CD8-positive, alpha-beta memory T cell (primary cell): Measurements from ENCODE around the gene PSAP. TPM values are rescaled to one million over a fixed set of nuclear protein-coding genes. Genes with fewer than 3 reads are reported as not detected.

Source experiments
- CTCF ChIA-PET: fragments of 350-600 bp; sonication (Branson Sonifier 250); formaldehyde crosslinking; loops from one replicate; lab custom pipeline; 2021; ENCODE audit warnings: antibody characterized with exemption; lab: Charles Lee
- POLR2A ChIA-PET: fragments of 350-600 bp; sonication (Branson Sonifier 250); formaldehyde crosslinking; loops from one replicate; lab custom pipeline; 2021; ENCODE audit warnings: antibody characterized with exemption; lab: Charles Lee
- DNase-seq, 5 donors: peaks; one replicate each; pipeline versions ENCODE4 v3.0.0 to v3.0.0-alpha.2; 2020 to 2022; ENCODE audit warnings: mixed read lengths in 1 of 5
- H3K27ac ChIP-seq: one replicate; pipeline ENCODE4 v1.7.0; 2013; ENCODE audit warnings: low read depth, mild to moderate bottlenecking, low read length, moderate library complexity
- H3K27me3 ChIP-seq: 2 replicates; pipeline ENCODE4 v1.7.0; 2013; ENCODE audit warnings: low read length, mild to moderate bottlenecking; ENCODE audit not compliant: insufficient read depth, poor library complexity, severe bottlenecking
- H3K36me3 ChIP-seq: 2 replicates; pipeline ENCODE4 v1.7.0; 2013; ENCODE audit warnings: mild to moderate bottlenecking, low read length, moderate library complexity; ENCODE audit not compliant: insufficient read depth
- H3K4me1 ChIP-seq: 2 replicates; pipeline ENCODE4 v1.7.0; 2013; ENCODE audit warnings: mild to moderate bottlenecking, low read length, moderate library complexity; ENCODE audit not compliant: insufficient read depth
- H3K4me3 ChIP-seq: 2 replicates; pipeline ENCODE4 v1.7.0; 2013; ENCODE audit warnings: mild to moderate bottlenecking, low read length
- H3K9me3 ChIP-seq: 2 replicates; pipeline ENCODE4 v1.7.0; 2013; ENCODE audit warnings: mild to moderate bottlenecking, low read length
- H3K27ac Mint-ChIP-seq, 8 donors: one replicate each; pipeline ENCODE4 v1.8.0; 2020 to 2021; ENCODE audit warnings: mixed read lengths in 8 of 8, mild to moderate bottlenecking in 6 of 8, inconsistent platforms in 3 of 8, moderate library complexity in 3 of 8
- H3K27me3 Mint-ChIP-seq, 2 donors: one replicate each; pipeline ENCODE4 v1.8.0; 2020 to 2021; ENCODE audit warnings: mixed read lengths in 2 of 2, mild to moderate bottlenecking in 1 of 2, moderate library complexity in 1 of 2
- H3K36me3 Mint-ChIP-seq, 3 donors: one replicate each; pipeline ENCODE4 v1.8.0; 2020 to 2021; ENCODE audit warnings: mixed read lengths in 3 of 3, inconsistent platforms in 1 of 3, mild to moderate bottlenecking in 1 of 3
- H3K4me1 Mint-ChIP-seq, 3 donors: one replicate each; pipeline ENCODE4 v1.8.0; 2020 to 2021; ENCODE audit warnings: mixed read lengths in 3 of 3, inconsistent platforms in 1 of 3, mild to moderate bottlenecking in 1 of 3
- H3K4me3 Mint-ChIP-seq, 7 donors: one replicate each; pipeline ENCODE4 v1.8.0; 2020 to 2021; ENCODE audit warnings: mixed read lengths in 7 of 7, mild to moderate bottlenecking in 6 of 7, moderate library complexity in 4 of 7, inconsistent platforms in 2 of 7
- H3K9me3 Mint-ChIP-seq, 5 donors: one replicate each; pipeline ENCODE4 v1.8.0; 2020 to 2022; ENCODE audit warnings: mixed read lengths in 5 of 5, mild to moderate bottlenecking in 3 of 5, moderate library complexity in 2 of 5, inconsistent platforms in 1 of 5
- polyA plus RNA-seq: library from polyadenylated mRNA; unstranded; fragments of 300-500 nt; fragmentation: Illumina TruSeq; gene quantifications from one replicate; pipeline ENCODE4 v1.2.3, GENCODE V29; 2021
- total RNA-seq, 2 experiments: library from RNA; stranded (reverse); gene quantifications; one replicate each; pipeline ENCODE4 v1.2.3, GENCODE V29; 2021

PSAP gene
- total and polyA plus RNA-seq, 3 experiments from 2014 or later: 115 to 432 (median 119) TPM

DNA sequence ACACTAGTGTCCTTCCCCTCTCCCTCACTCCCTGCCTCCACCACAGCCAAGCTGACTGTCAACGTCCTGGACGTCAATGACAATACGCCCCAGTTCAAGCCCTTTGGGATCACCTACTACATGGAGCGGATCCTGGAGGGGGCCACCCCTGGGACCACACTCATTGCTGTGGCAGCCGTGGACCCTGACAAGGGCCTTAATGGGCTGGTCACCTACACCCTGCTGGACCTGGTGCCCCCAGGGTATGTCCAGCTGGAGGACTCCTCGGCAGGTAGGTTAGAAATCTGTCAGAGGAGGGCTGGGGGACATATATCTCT lies 52.8 kb downstream of the PSAP start:
- no peak for DNase-seq
- Histone ChIP-seq H3K4me3 (no peak overlapping the region), H3K36me3 (no peaks in the 10 kb centered on the region), H3K27ac (no peak overlapping the region), H3K9me3 (no peaks in the 10 kb centered on the region), H3K4me1 (peaks cover 8% of the 10 kb centered on the region), H3K27me3 (no peaks in the 10 kb centered on the region)
- Mint-ChIP-seq H3K4me1 (peaks cover 12 to 15% (median 13%) of the 10 kb centered on the region in 3 donors), H3K27ac (no peak overlapping the region), H3K36me3 (peaks cover 0 to 8% (median 4%) of the 10 kb centered on the region in 3 donors), H3K27me3 (peaks cover 0 to 2% of the 10 kb centered on the region in 2 donors), H3K4me3 (no peak overlapping the region), H3K9me3 (no peaks in the 10 kb centered on the region)
- CTCF ChIA-PET: interaction anchor here (1.4 kb wide), 1 partner anchor 26 kb away, joined by 5 read pairs; the partner anchor contains the start of gene VSIR
- POLR2A ChIA-PET: no interaction called here

DNA sequence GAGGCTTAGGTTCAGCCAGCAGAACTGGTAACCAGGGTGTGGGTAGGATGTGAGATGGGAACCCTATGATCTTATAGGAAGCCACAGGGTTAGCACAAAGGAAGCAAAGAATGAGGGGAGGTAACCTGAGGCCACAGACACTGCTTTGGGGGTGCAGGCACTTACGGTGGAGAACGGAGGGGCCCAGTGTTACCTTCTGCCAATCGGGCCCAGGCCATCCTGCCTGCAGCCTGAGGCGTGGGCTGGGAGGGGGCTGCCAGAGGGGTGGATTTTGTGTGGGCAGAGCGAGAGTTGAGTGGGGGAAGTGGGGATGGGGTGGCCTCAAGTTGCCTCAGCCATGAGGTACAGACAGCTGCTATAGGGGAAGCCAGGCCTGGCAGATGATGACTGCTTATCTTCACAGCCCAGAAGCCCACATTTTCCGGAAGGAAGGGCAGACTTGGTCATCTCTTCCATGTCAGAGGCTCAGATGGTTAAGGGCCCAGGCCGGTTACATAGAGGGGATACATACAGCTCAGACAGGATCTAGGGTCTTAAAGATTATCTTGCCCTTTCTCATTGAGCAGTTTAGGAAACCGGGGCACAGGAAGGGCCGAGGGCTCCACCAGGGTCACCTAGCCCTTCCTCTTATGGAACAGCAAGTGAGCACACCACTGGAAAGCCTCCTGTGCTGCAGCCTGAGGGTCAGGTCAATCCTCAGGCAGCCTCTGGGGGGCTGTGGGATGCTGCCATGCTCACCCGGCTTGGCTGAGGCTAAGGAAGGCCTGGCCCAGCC lies 53.3 kb downstream of the PSAP start:
- Mint-ChIP-seq H3K4me3 (no peak overlapping the region), H3K36me3 (peaks cover 0 to 8% (median 4%) of the 10 kb centered on the region in 3 donors), H3K27ac (peak overlapping the region in 3 of 8 donors; percentile 4 to 79 (median 20)), H3K4me1 (peaks cover 12 to 15% (median 13%) of the 10 kb centered on the region in 3 donors), H3K9me3 (no peaks in the 10 kb centered on the region), H3K27me3 (peaks cover 0 to 3% of the 10 kb centered on the region in 2 donors)
- CTCF ChIA-PET: interaction anchor here (1.4 to 2.1 kb wide), 2 partner anchors 14 to 25 kb away, joined by 5 read pairs; partner anchors contain the start of gene VSIR
- Histone ChIP-seq H3K4me1 (peaks cover 8% of the 10 kb centered on the region), H3K27me3 (no peaks in the 10 kb centered on the region), H3K9me3 (no peaks in the 10 kb centered on the region), H3K4me3 (no peak overlapping the region), H3K36me3 (no peaks in the 10 kb centered on the region), H3K27ac (no peak overlapping the region)
- DNase-seq: peak in 1 of 5 donors; percentile 33
- POLR2A ChIA-PET: no interaction called here

DNA sequence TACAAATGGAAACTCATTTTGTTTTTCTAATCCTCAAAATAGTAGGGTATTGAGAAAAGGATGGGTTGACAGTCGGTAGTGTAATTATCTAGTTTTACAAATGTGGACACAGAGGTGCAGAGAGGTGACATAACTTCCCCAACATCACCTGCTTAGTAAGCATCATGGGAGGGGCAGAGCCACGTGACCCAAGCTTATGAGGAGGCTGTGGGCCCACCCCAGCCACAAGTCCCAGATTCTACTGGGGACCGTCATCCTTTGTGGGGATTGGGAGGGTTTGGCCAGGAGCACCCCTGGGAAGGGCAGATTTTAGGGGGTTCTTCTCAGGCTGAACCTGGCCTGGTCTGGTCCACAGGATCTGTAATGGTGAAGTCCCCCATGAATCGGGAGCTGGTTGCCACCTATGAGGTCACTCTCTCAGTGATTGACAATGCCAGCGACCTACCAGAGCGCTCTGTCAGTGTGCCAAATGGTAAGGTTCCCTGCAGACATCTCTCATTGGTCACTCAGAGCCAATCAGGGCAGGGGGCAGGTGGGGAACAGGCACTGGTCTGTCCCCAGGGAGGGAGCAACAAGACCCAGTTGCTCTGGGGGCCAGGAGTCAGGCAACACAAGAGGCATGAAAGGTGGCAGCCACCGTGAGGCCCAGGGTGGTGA lies 54.2 kb downstream of the PSAP start:
- DNase-seq: no peak
- Histone ChIP-seq H3K4me1 (peaks cover 8% of the 10 kb centered on the region), H3K9me3 (no peaks in the 10 kb centered on the region), H3K27me3 (no peaks in the 10 kb centered on the region), H3K36me3 (no peaks in the 10 kb centered on the region), H3K4me3 (no peak overlapping the region), H3K27ac (no peak overlapping the region)
- Mint-ChIP-seq H3K36me3 (peaks cover 0 to 8% (median 4%) of the 10 kb centered on the region in 3 donors), H3K4me1 (peaks cover 12 to 15% (median 13%) of the 10 kb centered on the region in 3 donors), H3K27me3 (peaks cover 0 to 3% of the 10 kb centered on the region in 2 donors), H3K9me3 (no peaks in the 10 kb centered on the region), H3K4me3 (peak overlapping the region in 1 of 7 donors; percentile 17), H3K27ac (peak overlapping the region in 2 of 8 donors; percentile 40 to 44)
- ChIA-PET POLR2A (no interaction called here), CTCF (interaction anchor here (1.4 to 2.1 kb wide), 2 partner anchors 15 to 24 kb away, joined by 5 read pairs; partner anchors contain the start of gene VSIR)

DNA sequence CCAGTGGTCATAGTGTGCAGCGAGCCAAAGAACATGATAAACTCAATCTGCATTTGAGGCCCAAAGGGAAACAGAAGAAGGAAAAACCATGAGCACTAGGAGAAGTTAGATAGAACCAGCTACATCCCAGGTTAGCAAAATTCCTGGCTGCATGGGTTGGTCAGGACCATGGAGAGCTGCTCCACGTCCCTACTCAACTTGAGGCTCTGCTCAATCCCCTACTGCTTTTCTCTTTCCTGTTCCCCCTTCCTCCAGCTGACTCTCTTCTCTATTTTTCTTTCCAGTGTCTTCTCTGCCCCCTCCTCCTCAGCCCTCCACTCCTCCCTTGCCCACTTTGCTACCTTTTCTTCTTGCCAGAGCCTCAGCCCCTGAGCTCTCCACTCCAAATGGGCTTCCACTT lies 55.8 kb downstream of the PSAP start:
- Histone ChIP-seq H3K4me1 (peaks cover 8% of the 10 kb centered on the region), H3K36me3 (no peaks in the 10 kb centered on the region), H3K9me3 (no peaks in the 10 kb centered on the region), H3K4me3 (no peak overlapping the region), H3K27ac (no peak overlapping the region), H3K27me3 (no peaks in the 10 kb centered on the region)
- Mint-ChIP-seq H3K4me1 (peaks cover 13 to 20% (median 13%) of the 10 kb centered on the region in 3 donors), H3K36me3 (peaks cover 0 to 8% (median 0%) of the 10 kb centered on the region in 3 donors), H3K4me3 (no peak overlapping the region), H3K27me3 (peaks cover 0 to 3% of the 10 kb centered on the region in 2 donors), H3K27ac (no peak overlapping the region), H3K9me3 (no peaks in the 10 kb centered on the region)
- no peak for DNase-seq
- ChIA-PET POLR2A (no interaction called here), CTCF (no interaction called here)

DNA sequence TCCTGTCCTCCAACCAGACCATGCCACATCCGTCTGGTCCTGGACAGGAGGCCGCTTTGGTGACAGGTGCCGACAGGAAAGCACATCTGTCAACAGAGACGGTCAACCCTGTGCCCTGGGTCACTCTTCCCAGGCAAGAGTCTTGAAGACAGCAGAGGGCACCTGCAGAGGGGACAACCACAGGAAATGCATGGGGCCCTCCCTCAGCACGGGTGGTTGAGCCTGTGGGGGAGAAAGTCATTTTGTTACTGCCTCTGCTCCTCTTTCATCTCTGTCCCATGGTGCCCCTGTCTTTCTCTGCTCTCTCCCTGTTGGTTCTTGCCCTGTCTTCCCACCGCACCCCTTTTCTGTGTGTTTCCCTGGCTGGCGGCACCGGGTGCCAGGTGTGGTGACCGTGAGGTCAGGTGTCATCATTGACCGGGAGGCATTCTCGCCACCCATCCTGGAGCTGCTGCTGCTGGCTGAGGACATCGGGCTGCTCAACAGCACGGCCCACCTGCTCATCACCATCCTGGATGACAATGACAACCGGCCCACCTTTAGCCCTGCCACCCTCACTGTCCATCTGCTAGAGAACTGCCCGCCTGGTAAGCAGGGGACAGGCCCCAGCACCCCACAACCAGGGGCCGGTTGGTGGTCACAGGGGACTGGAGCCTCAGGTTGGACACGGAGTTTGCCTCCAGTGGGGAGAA lies 60.2 kb downstream of the PSAP start:
- peak overlapping the region in 1 of 7 donors; percentile 32 for H3K4me3 Mint-ChIP-seq
- no peaks in the 10 kb centered on the region for H3K27me3 ChIP-seq
- ChIA-PET POLR2A (no interaction called here), CTCF (no interaction called here)
- H3K27ac Mint-ChIP-seq: no peak overlapping the region
- H3K27me3 Mint-ChIP-seq: peaks cover 0 to 3% of the 10 kb centered on the region in 2 donors
- peaks cover 0 to 4% (median 1%) of the 10 kb centered on the region in 3 donors for H3K4me1 Mint-ChIP-seq
- no peak for DNase-seq
- no peaks in the 10 kb centered on the region for H3K4me1 ChIP-seq
- no peaks in the 10 kb centered on the region for H3K36me3 ChIP-seq
- H3K27ac ChIP-seq: no peak overlapping the region
- no peaks in the 10 kb centered on the region for H3K9me3 ChIP-seq
- peaks cover 0 to 8% (median 0%) of the 10 kb centered on the region in 3 donors for H3K36me3 Mint-ChIP-seq
- H3K4me3 ChIP-seq: no peak overlapping the region
- H3K9me3 Mint-ChIP-seq: no peaks in the 10 kb centered on the region

DNA sequence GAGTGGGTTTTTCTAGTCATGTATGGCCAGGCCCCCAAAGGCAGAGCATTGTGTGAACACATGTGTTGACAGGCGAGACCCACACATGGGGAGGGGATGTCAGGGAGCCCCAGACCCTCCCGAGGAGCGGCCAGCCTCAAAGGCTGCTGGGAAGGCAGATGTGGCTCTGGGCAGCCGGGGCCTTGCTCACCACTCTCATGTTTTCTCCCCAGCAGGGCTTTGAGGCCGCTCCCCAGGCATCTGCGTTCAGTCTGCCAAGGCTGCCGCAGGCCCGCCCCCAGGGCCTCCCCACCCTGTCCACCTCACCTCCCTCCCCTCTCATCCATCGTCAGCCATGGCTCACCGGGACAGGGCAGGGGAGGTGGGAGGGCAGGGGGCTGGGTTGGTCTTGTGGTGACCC lies 61.2 kb downstream of the PSAP start:
- POLR2A ChIA-PET: no interaction called here
- Mint-ChIP-seq H3K4me1 (peaks cover 0 to 4% (median 1%) of the 10 kb centered on the region in 3 donors), H3K27me3 (peaks cover 0 to 1% of the 10 kb centered on the region in 2 donors), H3K27ac (no peak overlapping the region), H3K4me3 (no peak overlapping the region), H3K9me3 (no peaks in the 10 kb centered on the region), H3K36me3 (peaks cover 0 to 8% (median 0%) of the 10 kb centered on the region in 3 donors)
- H3K4me1 ChIP-seq: no peaks in the 10 kb centered on the region
- no peak for DNase-seq
- no peaks in the 10 kb centered on the region for H3K9me3 ChIP-seq
- no peak overlapping the region for H3K27ac ChIP-seq
- H3K4me3 ChIP-seq: no peak overlapping the region
- CTCF ChIA-PET: no interaction called here
- no peaks in the 10 kb centered on the region for H3K36me3 ChIP-seq
- no peaks in the 10 kb centered on the region for H3K27me3 ChIP-seq

DNA sequence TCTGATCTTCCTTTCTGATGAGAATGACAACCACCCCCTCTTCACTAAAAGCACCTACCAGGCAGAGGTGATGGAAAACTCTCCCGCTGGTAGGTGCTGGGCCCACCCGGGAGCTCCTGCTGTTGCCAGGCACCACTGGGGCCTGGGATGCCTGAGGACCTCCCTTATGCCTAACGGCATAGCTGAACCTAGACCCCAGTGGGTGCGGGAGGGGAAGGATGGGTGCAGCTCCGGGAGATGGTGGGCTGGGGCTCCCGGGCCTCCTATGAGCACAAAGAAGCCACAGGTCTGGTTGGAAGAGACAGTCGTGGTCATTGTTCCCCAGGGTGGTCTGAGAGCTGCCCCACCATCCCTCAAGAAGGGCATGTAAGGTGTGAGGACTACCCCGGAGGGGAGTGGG lies 62.1 kb downstream of the PSAP start:
- H3K9me3 Mint-ChIP-seq: no peaks in the 10 kb centered on the region
- H3K27ac Mint-ChIP-seq: no peak overlapping the region
- peaks cover 0 to 1% of the 10 kb centered on the region in 2 donors for H3K27me3 Mint-ChIP-seq
- no peaks in the 10 kb centered on the region for H3K36me3 Mint-ChIP-seq
- no peak for DNase-seq
- CTCF ChIA-PET: no interaction called here
- Histone ChIP-seq H3K4me1 (no peaks in the 10 kb centered on the region), H3K27me3 (no peaks in the 10 kb centered on the region), H3K27ac (no peak overlapping the region), H3K9me3 (no peaks in the 10 kb centered on the region), H3K4me3 (no peak overlapping the region), H3K36me3 (no peaks in the 10 kb centered on the region)
- POLR2A ChIA-PET: no interaction called here
- peaks cover 0 to 4% (median 1%) of the 10 kb centered on the region in 3 donors for H3K4me1 Mint-ChIP-seq
- H3K4me3 Mint-ChIP-seq: no peak overlapping the region
